GM12873 (cell line): ENCODE measurements around the gene SFXN4.
A peak's percentile ranks its signal among the peaks of the same experiment; 100 is the strongest.

Experiments
- CTCF ChIP-seq: IDR thresholded peaks from 2 replicates; pipeline ENCODE4 v1.5.1; 2012; ENCODE audit warnings: low read depth, mild to moderate bottlenecking, moderate library complexity, low read length, control low read depth; ENCODE audit not compliant: insufficient read depth; ENCODE audit errors: missing control alignments

SFXN4 gene

GRCh38 chr10:119149157-119149556 lies 16.4 kb downstream of the SFXN4 start:
- TF ChIP-seq CTCF = no peak

GRCh38 chr10:119143657-119144056 lies 21.9 kb downstream of the SFXN4 start:
- no peak for TF ChIP-seq CTCF

GRCh38 chr10:119140603-119141245 lies 24.8 kb downstream of the SFXN4 start:
- TF ChIP-seq CTCF = no peak

- peak; percentile 82 for TF ChIP-seq CTCF
Observed at GRCh38 chr10:119139464-119140067, 25.9 kb downstream of the SFXN4 start.

- TF ChIP-seq CTCF = no peak
Observed at GRCh38 chr10:119138346-119139306, 26.9 kb downstream of the SFXN4 start.

GRCh38 chr10:119136084-119136483 lies 29.4 kb downstream of the SFXN4 start:
- TF ChIP-seq CTCF = no peak

GRCh38 chr10:119135513-119135881 lies 30.0 kb downstream of the SFXN4 start:
- TF ChIP-seq CTCF = no peak
